ENCODE results near the gene CCL22. TPM values are rescaled to one million over a fixed set of nuclear protein-coding genes. Genes with fewer than 3 reads are reported as not detected.
A peak's percentile ranks its signal among the peaks of the same experiment; 100 is the strongest.

The CCL22 gene
- total and polyA plus RNA-seq, 2 of the 4 experiments (the other 2 are of a cell fraction) = not detected

DNA sequence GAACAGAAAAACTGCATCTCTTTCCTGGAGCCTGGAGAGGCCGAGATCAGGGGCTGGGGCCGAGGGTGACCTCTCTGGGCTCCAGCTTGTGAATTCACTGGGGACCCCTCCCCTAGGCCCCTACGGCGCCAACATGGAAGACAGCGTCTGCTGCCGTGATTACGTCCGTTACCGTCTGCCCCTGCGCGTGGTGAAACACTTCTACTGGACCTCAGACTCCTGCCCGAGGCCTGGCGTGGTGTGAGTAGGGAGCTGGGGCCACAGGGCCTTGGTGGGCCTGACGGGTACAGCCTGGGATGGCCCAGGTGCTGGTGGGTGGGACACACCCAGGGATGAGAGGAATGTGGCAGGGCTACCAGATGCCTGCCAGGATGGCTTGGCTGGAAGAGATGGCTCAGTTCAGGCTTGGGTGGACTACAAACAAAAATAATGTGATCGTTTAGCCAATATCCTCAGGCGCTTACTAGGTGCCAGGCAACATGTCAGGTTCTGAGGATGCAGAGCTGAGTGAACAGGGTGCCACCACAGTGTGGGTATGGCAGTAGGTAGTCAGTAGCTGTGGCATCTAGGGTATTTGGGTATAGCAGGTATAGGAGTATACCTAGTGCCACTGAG is 1.8 kb downstream of the CCL22 start:
- TF ChIP-seq BHLHE40 (IDR thresholded peaks at IDR 0.05; ENCODE audit: low read depth, low read length) = no peak
- no peak for TF ChIP-seq CEBPB (IDR thresholded peaks at IDR 0.05; ENCODE audit: low read depth, low read length)
- TF ChIP-seq, protein P1, sequence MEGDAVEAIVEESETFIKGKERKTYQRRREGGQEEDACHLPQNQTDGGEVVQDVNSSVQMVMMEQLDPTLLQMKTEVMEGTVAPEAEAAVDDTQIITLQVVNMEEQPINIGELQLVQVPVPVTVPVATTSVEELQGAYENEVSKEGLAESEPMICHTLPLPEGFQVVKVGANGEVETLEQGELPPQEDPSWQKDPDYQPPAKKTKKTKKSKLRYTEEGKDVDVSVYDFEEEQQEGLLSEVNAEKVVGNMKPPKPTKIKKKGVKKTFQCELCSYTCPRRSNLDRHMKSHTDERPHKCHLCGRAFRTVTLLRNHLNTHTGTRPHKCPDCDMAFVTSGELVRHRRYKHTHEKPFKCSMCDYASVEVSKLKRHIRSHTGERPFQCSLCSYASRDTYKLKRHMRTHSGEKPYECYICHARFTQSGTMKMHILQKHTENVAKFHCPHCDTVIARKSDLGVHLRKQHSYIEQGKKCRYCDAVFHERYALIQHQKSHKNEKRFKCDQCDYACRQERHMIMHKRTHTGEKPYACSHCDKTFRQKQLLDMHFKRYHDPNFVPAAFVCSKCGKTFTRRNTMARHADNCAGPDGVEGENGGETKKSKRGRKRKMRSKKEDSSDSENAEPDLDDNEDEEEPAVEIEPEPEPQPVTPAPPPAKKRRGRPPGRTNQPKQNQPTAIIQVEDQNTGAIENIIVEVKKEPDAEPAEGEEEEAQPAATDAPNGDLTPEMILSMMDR (conservative IDR thresholded peaks at IDR 0.05; ENCODE audit: low read depth, low read length) = no peak
- no peak for TF ChIP-seq FOS (IDR thresholded peaks at IDR 0.05; ENCODE audit: low read depth, low read length)
- TF ChIP-seq MXI1 (IDR thresholded peaks at IDR 0.05; ENCODE audit: borderline replicate concordance, low read depth, low read length) = no peak
- no peak for TF ChIP-seq MAZ (IDR thresholded peaks at IDR 0.05; ENCODE audit: borderline replicate concordance, low read depth, low read length)
- no peak for TF ChIP-seq POLR2A (IDR thresholded peaks at IDR 0.05; ENCODE audit: low read depth, low read length)
- no peak overlapping the region for H3K18ac ChIP-seq (ENCODE audit: low read depth, low read length)
- no peaks in the 10 kb centered on the region for H3K36me3 ChIP-seq (ENCODE audit: control insufficient read depth, insufficient read depth, low read length)
- H2BK20ac ChIP-seq (ENCODE audit: low read depth, low read length) = no peak overlapping the region
- no peak overlapping the region for H2BK15ac ChIP-seq (ENCODE audit: low read depth, low read length)
- H3K27ac ChIP-seq (ENCODE audit: insufficient read depth, low read length) = no peak overlapping the region
- no peak overlapping the region for H2AK9ac ChIP-seq (replicated peaks; ENCODE audit: low read depth, low read length, poor library complexity)
- H4K91ac ChIP-seq (ENCODE audit: insufficient read depth, low read depth, low read length) = no peak overlapping the region
- no peak overlapping the region for H2BK120ac ChIP-seq (ENCODE audit: low read depth, low read length)
- no peak overlapping the region for H3K4me3 ChIP-seq (ENCODE audit: insufficient read depth, low read depth, low read length)
- peak overlapping the region; percentile 21 for H2AFZ ChIP-seq (replicated peaks; ENCODE audit: low read length, poor library complexity)
- no peaks in the 10 kb centered on the region for H3K9me3 ChIP-seq (ENCODE audit: control insufficient read depth, insufficient read depth, low read length)
- dilution Hi-C loops (cut with HindIII; ENCODE audit: low sequenced_read_pairs, unreplicated experiment) = no loop called here
- no peak overlapping the region for H3K4ac ChIP-seq (ENCODE audit: low read depth, low read length)
- H3K56ac ChIP-seq (ENCODE audit: extremely low read depth, insufficient read depth, low read length) = no peak overlapping the region
- ChIA-PET CTCF (no interaction called here), POLR2A (ENCODE audit: unreplicated experiment) (no interaction called here)
- intact Hi-C loops (cut with micrococcal nuclease) = no loop called here
- H3K4me1 ChIP-seq (ENCODE audit: control insufficient read depth, insufficient read depth, low read length) = no peaks in the 10 kb centered on the region
- no peak overlapping the region for H2AK5ac ChIP-seq (ENCODE audit: low read depth, low read length)
- no peak overlapping the region for H3K9ac ChIP-seq (ENCODE audit: low read depth, low read length)
- no peak overlapping the region for H3K14ac ChIP-seq (replicated peaks; ENCODE audit: low read depth, low read length)
- H4K8ac ChIP-seq (ENCODE audit: low read depth in 2 of 2, low read length in 2 of 2) = no peak overlapping the region
- H4K5ac ChIP-seq (ENCODE audit: low read depth, low read length) = no peak overlapping the region
- no TSS peak for BruUV-seq (replicated peaks)
- ATAC-seq (ENCODE audit: low read depth) = no peak
- H3K79me1 ChIP-seq (ENCODE audit: low read depth in 1 of 2, low read length in 2 of 2) = no peaks in the 10 kb centered on the region
- H4K20me1 ChIP-seq (ENCODE audit: insufficient read depth, low read length) = no peaks in the 10 kb centered on the region
- no peak overlapping the region for H2BK5ac ChIP-seq (ENCODE audit: low read depth, low read length, poor library complexity, severe bottlenecking)
- 90% methylated on average over 11 of the region's 16 CpGs; no CpG with 5 or more reads in 1 of the 2 experiments for WGBS, 2 experiments (ENCODE audit: extremely low coverage in 2 of 2, insufficient read length in 1 of 2)
- DNase-seq = no peak
- no peak overlapping the region for H3K23ac ChIP-seq (ENCODE audit: low read depth, low read length)
- no peak overlapping the region for H3K4me2 ChIP-seq (ENCODE audit: low read depth, low read length)
- in situ Hi-C loops (cut with MboI; ENCODE audit: low sequenced_read_pairs) = no loop called here
- H3K27me3 ChIP-seq (ENCODE audit: control insufficient read depth, insufficient read depth, low read length) = peaks cover 72% of the 10 kb centered on the region
- no peaks in the 10 kb centered on the region for H3K9me1 ChIP-seq (ENCODE audit: insufficient read depth, low read length)

Data from IMR-90 (cell line).